ENCODE results near the gene ATP8A2.

DNA sequence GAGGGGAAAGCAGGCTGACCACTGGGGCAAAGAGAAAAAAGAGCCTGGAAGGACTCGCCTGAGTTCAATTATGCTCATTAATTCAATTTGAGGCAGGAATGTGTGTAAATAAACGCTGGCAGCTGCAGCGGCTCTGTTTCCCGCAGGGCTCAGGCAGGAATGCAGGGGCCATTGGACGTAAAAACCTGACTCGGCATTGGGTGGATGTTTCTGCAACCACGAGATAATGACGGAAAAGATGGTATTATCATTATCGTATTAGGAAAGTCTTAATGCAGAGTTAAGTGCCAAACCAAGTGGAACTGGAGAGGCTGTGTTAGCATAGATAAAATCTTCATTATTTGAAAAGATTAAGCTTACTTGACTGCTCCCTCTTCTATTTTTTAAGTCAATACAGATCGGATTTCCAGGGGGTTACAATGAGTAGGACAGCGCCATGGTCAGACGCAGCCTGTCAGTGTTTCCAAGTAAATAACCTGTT, 510.2 kb downstream of the ATP8A2 start:
- TF ChIP-seq, protein P1, sequence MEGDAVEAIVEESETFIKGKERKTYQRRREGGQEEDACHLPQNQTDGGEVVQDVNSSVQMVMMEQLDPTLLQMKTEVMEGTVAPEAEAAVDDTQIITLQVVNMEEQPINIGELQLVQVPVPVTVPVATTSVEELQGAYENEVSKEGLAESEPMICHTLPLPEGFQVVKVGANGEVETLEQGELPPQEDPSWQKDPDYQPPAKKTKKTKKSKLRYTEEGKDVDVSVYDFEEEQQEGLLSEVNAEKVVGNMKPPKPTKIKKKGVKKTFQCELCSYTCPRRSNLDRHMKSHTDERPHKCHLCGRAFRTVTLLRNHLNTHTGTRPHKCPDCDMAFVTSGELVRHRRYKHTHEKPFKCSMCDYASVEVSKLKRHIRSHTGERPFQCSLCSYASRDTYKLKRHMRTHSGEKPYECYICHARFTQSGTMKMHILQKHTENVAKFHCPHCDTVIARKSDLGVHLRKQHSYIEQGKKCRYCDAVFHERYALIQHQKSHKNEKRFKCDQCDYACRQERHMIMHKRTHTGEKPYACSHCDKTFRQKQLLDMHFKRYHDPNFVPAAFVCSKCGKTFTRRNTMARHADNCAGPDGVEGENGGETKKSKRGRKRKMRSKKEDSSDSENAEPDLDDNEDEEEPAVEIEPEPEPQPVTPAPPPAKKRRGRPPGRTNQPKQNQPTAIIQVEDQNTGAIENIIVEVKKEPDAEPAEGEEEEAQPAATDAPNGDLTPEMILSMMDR (IDR thresholded peaks at IDR 0.05): no peak
- no peak for TF ChIP-seq POLR2AphosphoS5 (IDR thresholded peaks at IDR 0.05)
- TF ChIP-seq POLR2A (IDR thresholded peaks at IDR 0.05): no peak
- no peak for TF ChIP-seq EP300 (IDR thresholded peaks at IDR 0.05)
